Astrocyte (in vitro differentiated cells and primary cell): Measurements from ENCODE around the gene C14orf39. TPM values are rescaled to one million over a fixed set of nuclear protein-coding genes. Genes with fewer than 3 reads are reported as not detected.
"Not testable (repeated sequence)": the region's sequence is repeated elsewhere in the genome, so short reads cannot be mapped to it uniquely, and the experiment has no call there.

Experiments used
- DNase-seq: peaks from one replicate; pipeline ENCODE4 v3.0.0-alpha.2; 2010; ENCODE audit warnings: low read depth
- FAIRE-seq: peaks from 2 replicates; lab custom pipeline; 2011; peaks lifted over from hg19 to GRCh38; lab: Jason Lieb, UNC
- H2AFZ ChIP-seq: 2 replicates; pipeline ENCODE4 v1.6.0; 2012; ENCODE audit warnings: low read depth, low read length, inconsistent platforms
- H3K27ac ChIP-seq: 2 replicates; pipeline ENCODE4 v1.5.1; 2011; ENCODE audit warnings: low read depth, low read length, inconsistent platforms
- H3K27me3 ChIP-seq: 2 replicates; pipeline ENCODE4 v1.6.0; 2011; ENCODE audit warnings: low read length, inconsistent platforms; ENCODE audit not compliant: insufficient read depth
- H3K36me3 ChIP-seq: 2 replicates; pipeline ENCODE4 v1.5.1; 2011; ENCODE audit warnings: low read length, inconsistent platforms; ENCODE audit not compliant: insufficient read depth
- H3K4me1 ChIP-seq: 2 replicates; pipeline ENCODE4 v1.5.1; 2011; ENCODE audit warnings: low read length, inconsistent platforms; ENCODE audit not compliant: insufficient read depth
- H3K4me2 ChIP-seq: 2 replicates; pipeline ENCODE4 v1.6.0; 2012; ENCODE audit warnings: low read length, inconsistent platforms
- H3K4me3 ChIP-seq: 2 replicates; pipeline ENCODE4 v1.5.1; 2011; ENCODE audit warnings: low read depth, mild to moderate bottlenecking, low read length, inconsistent platforms; ENCODE audit not compliant: insufficient read depth
- H3K79me2 ChIP-seq: 2 replicates; pipeline ENCODE4 v1.6.0; 2012; ENCODE audit warnings: mild to moderate bottlenecking, low read length, inconsistent platforms; ENCODE audit not compliant: insufficient read depth
- H3K9ac ChIP-seq: 2 replicates; pipeline ENCODE4 v1.6.0; 2012; ENCODE audit warnings: mild to moderate bottlenecking, low read length, inconsistent platforms
- H3K9me3 ChIP-seq: 2 replicates; pipeline ENCODE4 v1.5.1; 2012; ENCODE audit warnings: low read depth, mild to moderate bottlenecking, low read length, inconsistent platforms; ENCODE audit not compliant: insufficient read depth
- H4K20me1 ChIP-seq: 2 replicates; pipeline ENCODE4 v1.6.0; 2012; ENCODE audit warnings: low read length, inconsistent platforms; ENCODE audit not compliant: insufficient read depth
- H3K27ac Mint-ChIP-seq: one replicate; pipeline ENCODE4 v1.8.0; 2021; ENCODE audit warnings: mild to moderate bottlenecking, mixed read lengths; ENCODE audit not compliant: unreplicated experiment
- H3K27me3 Mint-ChIP-seq: one replicate; pipeline ENCODE4 v1.8.0; 2021; ENCODE audit warnings: low read depth, mixed read lengths; ENCODE audit not compliant: unreplicated experiment
- H3K36me3 Mint-ChIP-seq: one replicate; pipeline ENCODE4 v1.8.0; 2021; ENCODE audit warnings: low read depth, mixed read lengths; ENCODE audit not compliant: unreplicated experiment
- H3K4me1 Mint-ChIP-seq: one replicate; pipeline ENCODE4 v1.8.0; 2021; ENCODE audit warnings: low read depth, mixed read lengths; ENCODE audit not compliant: unreplicated experiment
- H3K4me3 Mint-ChIP-seq: one replicate; pipeline ENCODE4 v1.8.0; 2021; ENCODE audit warnings: mild to moderate bottlenecking, moderate library complexity, mixed read lengths; ENCODE audit not compliant: unreplicated experiment
- H3K9me3 Mint-ChIP-seq: one replicate; pipeline ENCODE4 v1.8.0; 2021; ENCODE audit warnings: mild to moderate bottlenecking, mixed read lengths; ENCODE audit not compliant: unreplicated experiment
- EZH2 ChIP-seq: IDR thresholded peaks from 2 replicates; pipeline ENCODE4 v1.6.1; 2012; ENCODE audit warnings: mild to moderate bottlenecking, low read length, inconsistent platforms; ENCODE audit not compliant: insufficient read depth
- total RNA-seq: library from RNA; stranded (reverse); gene quantifications from 2 replicates; pipeline ENCODE4 v1.2.1, GENCODE V29; 2021
- TF ChIP-seq, protein P1 (sequence below): IDR thresholded peaks from 2 replicates; pipeline ENCODE4 v1.5.1; 2011; ENCODE audit warnings: low read depth, mild to moderate bottlenecking, inconsistent platforms, low read length, moderate library complexity; ENCODE audit not compliant: insufficient read depth

C14orf39 gene
- total RNA-seq, 1 donor from 2014 or later = 2.1 TPM

DNA sequence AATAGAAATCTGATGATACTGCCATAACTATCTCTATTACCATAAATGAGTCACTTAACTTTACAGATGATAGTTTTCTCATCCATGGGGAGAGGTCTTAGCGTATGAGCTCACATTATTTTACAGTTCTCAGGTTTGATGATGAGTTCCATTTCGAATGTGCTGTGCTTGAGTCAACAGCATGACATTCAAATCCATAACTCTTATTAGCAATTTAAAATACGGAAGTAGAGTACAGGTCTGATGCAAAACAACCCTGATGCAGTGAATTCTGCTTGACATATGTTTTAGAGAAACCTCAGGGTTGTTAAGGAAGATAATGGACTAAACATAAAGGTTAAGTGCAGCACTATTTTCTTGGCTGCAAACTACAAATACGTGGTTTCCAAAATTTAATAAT, 30.0 kb downstream of the C14orf39 start:
- no peak for TF ChIP-seq EZH2
- TF ChIP-seq, protein P1, sequence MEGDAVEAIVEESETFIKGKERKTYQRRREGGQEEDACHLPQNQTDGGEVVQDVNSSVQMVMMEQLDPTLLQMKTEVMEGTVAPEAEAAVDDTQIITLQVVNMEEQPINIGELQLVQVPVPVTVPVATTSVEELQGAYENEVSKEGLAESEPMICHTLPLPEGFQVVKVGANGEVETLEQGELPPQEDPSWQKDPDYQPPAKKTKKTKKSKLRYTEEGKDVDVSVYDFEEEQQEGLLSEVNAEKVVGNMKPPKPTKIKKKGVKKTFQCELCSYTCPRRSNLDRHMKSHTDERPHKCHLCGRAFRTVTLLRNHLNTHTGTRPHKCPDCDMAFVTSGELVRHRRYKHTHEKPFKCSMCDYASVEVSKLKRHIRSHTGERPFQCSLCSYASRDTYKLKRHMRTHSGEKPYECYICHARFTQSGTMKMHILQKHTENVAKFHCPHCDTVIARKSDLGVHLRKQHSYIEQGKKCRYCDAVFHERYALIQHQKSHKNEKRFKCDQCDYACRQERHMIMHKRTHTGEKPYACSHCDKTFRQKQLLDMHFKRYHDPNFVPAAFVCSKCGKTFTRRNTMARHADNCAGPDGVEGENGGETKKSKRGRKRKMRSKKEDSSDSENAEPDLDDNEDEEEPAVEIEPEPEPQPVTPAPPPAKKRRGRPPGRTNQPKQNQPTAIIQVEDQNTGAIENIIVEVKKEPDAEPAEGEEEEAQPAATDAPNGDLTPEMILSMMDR = no peak
- H3K9me3 Mint-ChIP-seq = no peaks in the 10 kb centered on the region
- no peak overlapping the region for H3K27ac Mint-ChIP-seq
- no peaks in the 10 kb centered on the region for H4K20me1 ChIP-seq
- DNase-seq = no peak
- no peaks in the 10 kb centered on the region for H3K4me1 ChIP-seq
- no peak overlapping the region for H2AFZ ChIP-seq
- H3K4me3 ChIP-seq = no peak overlapping the region
- no peaks in the 10 kb centered on the region for H3K9me3 ChIP-seq
- H3K36me3 Mint-ChIP-seq = no peaks in the 10 kb centered on the region
- H3K27ac ChIP-seq = no peak overlapping the region
- H3K4me1 Mint-ChIP-seq = no peaks in the 10 kb centered on the region
- H3K79me2 ChIP-seq = no peaks in the 10 kb centered on the region
- H3K4me3 Mint-ChIP-seq = no peak overlapping the region
- H3K27me3 Mint-ChIP-seq = no peaks in the 10 kb centered on the region
- H3K36me3 ChIP-seq = no peaks in the 10 kb centered on the region
- H3K4me2 ChIP-seq = no peak overlapping the region
- FAIRE-seq = no peak
- no peak overlapping the region for H3K9ac ChIP-seq
- no peaks in the 10 kb centered on the region for H3K27me3 ChIP-seq

DNA sequence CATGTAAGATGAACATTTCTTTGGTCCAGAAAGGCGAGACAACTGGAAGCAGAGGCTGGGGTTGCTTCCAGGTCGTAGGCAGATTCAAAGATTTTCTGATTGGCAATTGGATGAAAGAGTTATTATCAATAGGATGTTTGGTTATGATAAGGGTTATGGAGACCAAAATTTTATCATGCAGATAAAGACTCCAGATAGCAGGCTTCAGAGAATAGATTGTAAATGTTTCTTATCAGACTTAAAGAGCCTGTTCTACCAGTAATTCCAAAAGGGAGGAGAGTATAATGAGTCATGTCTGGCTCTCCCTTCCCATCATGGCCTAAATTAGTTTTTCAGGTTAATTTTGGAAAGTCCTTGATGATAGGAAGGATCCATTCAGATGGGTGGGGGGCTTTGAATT, 55.6 kb downstream of the C14orf39 start:
- Histone ChIP-seq H3K4me3 (no peak overlapping the region), H3K27ac (no peak overlapping the region), H4K20me1 (no peaks in the 10 kb centered on the region), H2AFZ (no peak overlapping the region), H3K4me2 (no peak overlapping the region), H3K4me1 (no peaks in the 10 kb centered on the region), H3K79me2 (no peaks in the 10 kb centered on the region), H3K27me3 (no peaks in the 10 kb centered on the region), H3K9me3 (no peaks in the 10 kb centered on the region), H3K9ac (no peak overlapping the region), H3K36me3 (no peaks in the 10 kb centered on the region)
- Mint-ChIP-seq H3K27me3 (no peaks in the 10 kb centered on the region), H3K4me1 (no peaks in the 10 kb centered on the region), H3K36me3 (no peaks in the 10 kb centered on the region), H3K9me3 (peaks cover 9% of the 10 kb centered on the region), H3K27ac (no peak overlapping the region), H3K4me3 (no peak overlapping the region)
- FAIRE-seq (no peak), DNase-seq (no peak)
- no peak for TF ChIP-seq EZH2
- TF ChIP-seq, protein P1 = no peak

DNA sequence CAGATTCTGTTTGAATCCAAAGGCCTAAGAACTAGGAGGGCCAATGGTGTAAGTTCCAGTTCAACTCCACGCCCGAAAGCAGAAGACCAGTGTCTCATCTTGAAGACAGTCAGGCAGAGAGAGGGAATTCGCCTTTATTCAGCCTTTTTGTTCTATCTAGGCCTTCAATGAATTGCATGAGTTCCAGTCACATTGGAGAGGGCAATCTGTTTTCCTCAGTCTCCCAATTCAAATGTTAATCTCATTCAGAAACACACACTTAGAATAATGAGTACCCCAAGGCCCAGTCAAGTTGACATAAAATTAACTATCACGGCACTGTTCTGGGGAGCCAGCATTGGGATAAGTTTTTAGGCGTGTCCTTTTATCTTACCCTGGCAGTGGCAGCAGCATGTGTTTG, 65.8 kb downstream of the C14orf39 start:
- Mint-ChIP-seq H3K27ac (no peak overlapping the region), H3K9me3 (peaks cover 11% of the 10 kb centered on the region), H3K4me3 (no peak overlapping the region), H3K4me1 (no peaks in the 10 kb centered on the region), H3K36me3 (no peaks in the 10 kb centered on the region), H3K27me3 (no peaks in the 10 kb centered on the region)
- no peak for DNase-seq
- H3K27me3 ChIP-seq = no peaks in the 10 kb centered on the region
- no peak for FAIRE-seq
- no peaks in the 10 kb centered on the region for H3K36me3 ChIP-seq
- no peak overlapping the region for H2AFZ ChIP-seq
- no peak overlapping the region for H3K4me3 ChIP-seq
- TF ChIP-seq, protein P1 = no peak
- TF ChIP-seq EZH2 = no peak
- no peaks in the 10 kb centered on the region for H3K4me1 ChIP-seq
- H4K20me1 ChIP-seq = no peaks in the 10 kb centered on the region
- no peak overlapping the region for H3K9ac ChIP-seq
- H3K4me2 ChIP-seq = no peak overlapping the region
- no peaks in the 10 kb centered on the region for H3K79me2 ChIP-seq
- no peaks in the 10 kb centered on the region for H3K9me3 ChIP-seq
- no peak overlapping the region for H3K27ac ChIP-seq

DNA sequence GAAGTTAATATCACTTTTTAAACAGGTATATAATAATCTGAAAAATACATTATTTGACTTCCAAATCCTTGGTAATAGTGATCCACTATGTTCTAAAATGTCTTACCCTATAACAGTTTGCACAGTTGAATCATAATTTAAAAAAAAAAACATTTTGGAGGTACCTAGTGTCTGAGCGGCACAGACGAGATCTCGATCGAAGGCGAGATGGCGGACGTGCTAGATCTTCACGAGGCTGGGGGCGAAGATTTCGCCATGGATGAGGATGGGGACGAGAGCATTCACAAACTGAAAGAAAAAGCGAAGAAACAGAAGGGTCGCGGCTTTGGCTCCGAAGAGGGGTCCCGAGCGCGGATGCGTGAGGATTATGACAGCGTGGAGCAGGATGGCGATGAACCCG, 88.3 kb downstream of the C14orf39 start:
- H3K4me3 Mint-ChIP-seq, H3K27me3 ChIP-seq, H3K4me1 Mint-ChIP-seq, H3K27me3 Mint-ChIP-seq, H3K4me3 ChIP-seq, H3K27ac Mint-ChIP-seq, FAIRE-seq, DNase-seq, H3K79me2 ChIP-seq, H3K36me3 Mint-ChIP-seq, H3K9ac ChIP-seq, H4K20me1 ChIP-seq, H3K9me3 ChIP-seq, H3K27ac ChIP-seq, H3K4me2 ChIP-seq, H3K36me3 ChIP-seq, H3K4me1 ChIP-seq, H3K9me3 Mint-ChIP-seq, H2AFZ ChIP-seq: not testable (repeated sequence)
